HepG2 (cell line): ENCODE data around the gene C4orf17. TPM values are rescaled to one million over a fixed set of nuclear protein-coding genes. Genes with fewer than 3 reads are reported as not detected.
A peak's percentile ranks its signal among the peaks of the same experiment; 100 is the strongest.

Source experiments
- HINFP ChIP-seq: sonication (generic); formaldehyde crosslinking; IDR thresholded peaks from 2 replicates; pipeline ENCODE4 v1.4.0; 2020; ENCODE audit warnings: low read depth, mild to moderate bottlenecking, missing genetic modification reagents
- HMG20B ChIP-seq: conservative IDR thresholded peaks from 2 replicates; pipeline ENCODE4 v1.6.1; 2016; ENCODE audit warnings: missing genetic modification reagents, missing compliant biosample characterization
- HMGA1 ChIP-seq: sonication (generic); formaldehyde crosslinking; conservative IDR thresholded peaks from 2 replicates; pipeline ENCODE4 v1.4.0; 2020; ENCODE audit warnings: missing genetic modification reagents
- HMGXB3 ChIP-seq: sonication (generic); formaldehyde crosslinking; IDR thresholded peaks from 2 replicates; pipeline ENCODE4 v1.4.0; 2020; ENCODE audit warnings: missing genetic modification reagents, borderline replicate concordance
- HNF4A ChIP-seq: sonication (generic); formaldehyde crosslinking; IDR thresholded peaks from 2 replicates; pipeline ENCODE4 v1.4.0; 2020; ENCODE audit warnings: missing genetic modification reagents
- JDP2 ChIP-seq: sonication (generic); formaldehyde crosslinking; IDR thresholded peaks from 2 replicates; pipeline ENCODE4 v1.8.1; 2022; ENCODE audit warnings: missing genetic modification reagents, borderline replicate concordance
- KLF9 ChIP-seq: IDR thresholded peaks from 2 replicates; pipeline ENCODE4 v1.6.1; 2016; ENCODE audit warnings: low read depth
- RXRA ChIP-seq: sonication (generic); formaldehyde crosslinking; IDR thresholded peaks from 2 replicates; pipeline ENCODE4 v1.5.1; 2020; ENCODE audit warnings: missing genetic modification reagents
- TFE3 ChIP-seq: IDR thresholded peaks from 2 replicates; pipeline ENCODE4 v1.6.1; 2016
- ZBTB39 ChIP-seq: sonication (generic); formaldehyde crosslinking; IDR thresholded peaks from 2 replicates; pipeline ENCODE4 v1.5.0; 2020; ENCODE audit warnings: missing genetic modification reagents
- ZFP41 ChIP-seq: sonication (generic); formaldehyde crosslinking; IDR thresholded peaks from 2 replicates; pipeline ENCODE4 v1.4.0; 2020; ENCODE audit warnings: mild to moderate bottlenecking, missing genetic modification reagents, borderline replicate concordance
- ZNF17 ChIP-seq: sonication (generic); formaldehyde crosslinking; IDR thresholded peaks from 2 replicates; pipeline ENCODE4 v1.5.0; 2020; ENCODE audit warnings: mild to moderate bottlenecking, missing genetic modification reagents
- ZNF598 ChIP-seq: sonication (generic); formaldehyde crosslinking; IDR thresholded peaks from 2 replicates; pipeline ENCODE4 v1.5.1; 2020; ENCODE audit warnings: mild to moderate bottlenecking, missing genetic modification reagents, borderline replicate concordance
- ZNF674 ChIP-seq: sonication (generic); formaldehyde crosslinking; IDR thresholded peaks from 2 replicates; pipeline ENCODE4 v1.5.0; 2020; ENCODE audit warnings: low read depth, mild to moderate bottlenecking, missing genetic modification reagents
- ZNF687 ChIP-seq: sonication (generic); formaldehyde crosslinking; IDR thresholded peaks from 2 replicates; pipeline ENCODE4 v1.5.1; 2020; ENCODE audit warnings: mild to moderate bottlenecking, missing genetic modification reagents, moderate library complexity
- polyA plus RNA-seq, 8 experiments: library from polyadenylated mRNA; depleted of rRNA in 3 of 8; stranded (reverse) in 7 of 8; unstranded in 1 of 8; fragments of >200 nt; fragmentation: Illumina TruSeq in 4 of 8; extraction: Trizol in 4 of 8; gene quantifications; 2 replicates each; pipeline versions ENCODE4 v1.2.1 to v1.2.3, GENCODE V29; 2011 to 2016; ENCODE audit warnings: low read depth in 4 of 8, missing spikeins in 1 of 8, mixed read lengths in 1 of 8; ENCODE audit not compliant: insufficient read depth in 1 of 8
- total RNA-seq, 5 experiments: library from RNA; depleted of rRNA; stranded (reverse); fragments of >200 nt; fragmentation: Illumina TruSeq; extraction: Trizol; gene quantifications; 2 replicates each; pipeline ENCODE4 v1.2.3, GENCODE V29; 2016; ENCODE audit warnings: low read depth in 1 of 5

The C4orf17 gene
- total and polyA plus RNA-seq, 2 of the 13 experiments (the other 11 are each of a cell fraction or from before 2014, with no cell fraction given), result not detected

- no peak for TF ChIP-seq ZBTB39 (CRISPR knock-in tag)
- 0 out of 2 replicates have a peak, but pooled peaks have one; percentile 25 for TF ChIP-seq HINFP (CRISPR knock-in tag)
- TF ChIP-seq HMGA1, result no peak
- no peak for TF ChIP-seq KLF9
- TF ChIP-seq ZNF674, result no peak
- TF ChIP-seq TFE3 (CRISPR knock-in tag), result no peak; the same call in 1 of the 2 replicates
- no peak for TF ChIP-seq ZNF687 (CRISPR knock-in tag)
- no peak; the same call in 1 of the 2 replicates for TF ChIP-seq RXRA (CRISPR knock-in tag)
- TF ChIP-seq JDP2, result no peak
- TF ChIP-seq ZNF598 (CRISPR knock-in tag), result no peak
- peak; percentile 98 for TF ChIP-seq HNF4A (CRISPR knock-in tag)
- TF ChIP-seq HMG20B, result no peak
- no peak for TF ChIP-seq ZNF17 (CRISPR knock-in tag)
- TF ChIP-seq HMGXB3, result no peak
- TF ChIP-seq ZFP41 (CRISPR knock-in tag), result no peak
These were observed 63.9 kb downstream of the C4orf17 start, which contains the start of gene MTTP (continued) for GRCh38 chr4:99574530-99575324.
